GM18858 (cell line): ENCODE data around the gene C22orf23.
"Not testable (repeated sequence)": the region's sequence is repeated elsewhere in the genome, so short reads cannot be mapped to it uniquely, and the experiment has no call there.

Experiments
- ATAC-seq: cut with Tn5 transposase; IDR thresholded peaks from one replicate; pipeline ENCODE4 v1.9.1; 2021; ENCODE audit not compliant: unreplicated experiment

C22orf23 gene

GRCh38 chr22:37957232-37957631, 3.8 kb upstream of the C22orf23 start:
- no peak for ATAC-seq

GRCh38 chr22:37955825-37956397, 2.5 kb upstream of the C22orf23 start:
- ATAC-seq: not testable (repeated sequence)

GRCh38 chr22:37954686-37955085, 1.3 kb upstream of the C22orf23 start:
- no peak for ATAC-seq

GRCh38 chr22:37953062-37953436, 352 bp downstream of the C22orf23 start:
- ATAC-seq: no peak

- not testable (repeated sequence) for ATAC-seq
These were observed 772 bp downstream of the C22orf23 start for GRCh38 chr22:37952629-37953028.

GRCh38 chr22:37951305-37951704, 2.1 kb downstream of the C22orf23 start:
- no peak for ATAC-seq

- not testable (repeated sequence) for ATAC-seq
These were observed 6.1 kb downstream of the C22orf23 start for GRCh38 chr22:37947142-37947795.

GRCh38 chr22:37944423-37944822, 9.0 kb downstream of the C22orf23 start:
- ATAC-seq: not testable (repeated sequence)

GRCh38 chr22:37943825-37944198, 9.6 kb downstream of the C22orf23 start:
- ATAC-seq: no peak

GRCh38 chr22:37943136-37943824, 10.1 kb downstream of the C22orf23 start:
- ATAC-seq: no peak

- no peak for ATAC-seq
These were observed 11.3 kb downstream of the C22orf23 start for GRCh38 chr22:37942133-37942532.

GRCh38 chr22:37940698-37941376, 12.6 kb downstream of the C22orf23 start:
- no peak for ATAC-seq

- no peak for ATAC-seq
These were observed 19.6 kb downstream of the C22orf23 start for GRCh38 chr22:37933711-37934376.

GRCh38 chr22:37932821-37933578, 20.4 kb downstream of the C22orf23 start:
- no peak for ATAC-seq

- ATAC-seq: no peak
These were observed 21.0 kb downstream of the C22orf23 start for GRCh38 chr22:37932401-37932800.

GRCh38 chr22:37931893-37932389, 21.5 kb downstream of the C22orf23 start:
- no peak for ATAC-seq

- ATAC-seq: no peak
These were observed 22.4 kb downstream of the C22orf23 start for GRCh38 chr22:37930952-37931440.

- no peak for ATAC-seq
These were observed 23.0 kb downstream of the C22orf23 start for GRCh38 chr22:37930270-37930951.

GRCh38 chr22:37929390-37929789, 24.0 kb downstream of the C22orf23 start:
- no peak for ATAC-seq

GRCh38 chr22:37927637-37927936, 25.8 kb downstream of the C22orf23 start:
- ATAC-seq: no peak
